Effector memory CD8-positive, alpha-beta T cell (primary cell): ENCODE results near the gene NKAP.

Source experiments
- ATAC-seq: fragments of 150-1000 bp; cut with Tn5 transposase; replicated peaks from 2 replicates; pipeline ENCODE4 v1.10.0; 2021; ENCODE audit warnings: mild to moderate bottlenecking, moderate library complexity
- DNase-seq, 3 experiments: peaks; one replicate each; pipeline ENCODE4 v3.0.0; 2021
- H3K27ac Mint-ChIP-seq, 2 donors: one replicate each; pipeline ENCODE4 v1.8.0; 2022; ENCODE audit warnings: mild to moderate bottlenecking in 2 of 2, mixed read lengths in 2 of 2, moderate library complexity in 2 of 2
- H3K27me3 Mint-ChIP-seq, 2 donors: one replicate each; pipeline ENCODE4 v1.8.0; 2022; ENCODE audit warnings: mixed read lengths in 2 of 2
- H3K36me3 Mint-ChIP-seq: one replicate; pipeline ENCODE4 v1.8.0; 2022; ENCODE audit warnings: mild to moderate bottlenecking, moderate library complexity, mixed read lengths; ENCODE audit not compliant: insufficient read depth
- H3K4me1 Mint-ChIP-seq, 2 donors: one replicate each; pipeline ENCODE4 v1.8.0; 2022; ENCODE audit warnings: low read depth in 2 of 2, mixed read lengths in 2 of 2
- H3K4me3 Mint-ChIP-seq, 2 donors: one replicate each; pipeline ENCODE4 v1.8.0; 2022; ENCODE audit warnings: mild to moderate bottlenecking in 2 of 2, mixed read lengths in 2 of 2, moderate library complexity in 2 of 2
- H3K9me3 Mint-ChIP-seq, 2 donors: one replicate each; pipeline ENCODE4 v1.8.0; 2022; ENCODE audit warnings: mixed read lengths in 2 of 2

Gene NKAP

DNA sequence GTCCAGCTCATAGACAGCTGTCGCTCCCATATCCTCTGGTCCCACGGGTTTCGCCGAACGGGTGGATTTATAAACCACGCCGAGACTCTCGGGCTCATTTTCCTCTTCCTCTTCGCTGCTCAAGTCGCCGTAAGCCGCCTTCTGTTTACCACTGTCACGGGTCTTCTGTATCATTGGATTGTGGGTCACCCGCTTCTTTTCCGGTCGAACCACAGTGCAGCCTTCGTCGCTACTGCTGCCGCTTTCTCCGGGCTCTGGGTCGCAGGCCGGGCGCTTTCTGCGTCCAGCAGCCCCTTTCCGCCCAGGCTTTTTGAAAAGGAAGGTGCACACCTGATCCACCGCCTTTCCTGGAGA lies 72.3 kb downstream of the NKAP start:
- no peaks in the 10 kb centered on the region for H3K9me3 Mint-ChIP-seq
- H3K36me3 Mint-ChIP-seq: peaks cover 37% of the 10 kb centered on the region
- H3K27ac Mint-ChIP-seq: peak overlapping the region; percentile 99 to 100
- no peaks in the 10 kb centered on the region for H3K27me3 Mint-ChIP-seq
- DNase-seq (peak in 1 of 3 experiments; percentile 42), ATAC-seq (peak; percentile 57)
- H3K4me3 Mint-ChIP-seq: peak overlapping the region; percentile 96 to 99
- H3K4me1 Mint-ChIP-seq: peaks cover 6 to 16% of the 10 kb centered on the region in 2 donors
